SIG-M5 treated with dmso at 0.1 percent for 504 hours (cell line): ENCODE measurements around the gene PRAMEF9.
"Not testable (repeated sequence)": the region's sequence is repeated elsewhere in the genome, so short reads cannot be mapped to it uniquely, and the experiment has no call there.

Source experiments
- DNase-seq: peaks from one replicate; lab custom pipeline; 2025; ENCODE audit not compliant: unreplicated experiment; lab: John Stamatoyannopoulos, UW

The PRAMEF9 gene

GRCh38 chr1:13171548-13171947 lies at the start of gene PRAMEF9:
Gene PRAMEF9, plus strand, starts transcription at chr1:13171848. Its CDS starts 3,433 bp downstream, at chr1:13175281.
- DNase-seq, result not testable (repeated sequence)

- DNase-seq, result not testable (repeated sequence)
Measured at GRCh38 chr1:13155909-13156308, 15.7 kb upstream of the PRAMEF9 start, which contains the start of gene PRAMEF26. Gene PRAMEF26, minus strand, starts transcription at chr1:13156009. Its CDS starts 2,914 bp downstream, at chr1:13153095.

- DNase-seq, result not testable (repeated sequence)
Measured at GRCh38 chr1:13165531-13165930, 6.1 kb upstream of the PRAMEF9 start, which contains the start of gene HNRNPCL4. Gene HNRNPCL4, minus strand, starts transcription at chr1:13165631. Its CDS starts 164 bp downstream, at chr1:13165467.

GRCh38 chr1:13201309-13201708 lies 29.7 kb downstream of the PRAMEF9 start, which contains the start of gene PRAMEF13:
Gene PRAMEF13, minus strand, starts transcription at chr1:13201409. Its CDS starts 1,820 bp downstream, at chr1:13199589.
- not testable (repeated sequence) for DNase-seq

GRCh38 chr1:13208712-13209111 lies 37.1 kb downstream of the PRAMEF9 start:
- not testable (repeated sequence) for DNase-seq

GRCh38 chr1:13216619-13217018 lies 45.0 kb downstream of the PRAMEF9 start:
- DNase-seq, result not testable (repeated sequence)

- DNase-seq, result not testable (repeated sequence)
Measured at GRCh38 chr1:13219203-13219602, 47.6 kb downstream of the PRAMEF9 start.

- not testable (repeated sequence) for DNase-seq
Measured at GRCh38 chr1:13222788-13223187, 51.1 kb downstream of the PRAMEF9 start.

- no peak for DNase-seq
Measured at GRCh38 chr1:13224480-13225060, 52.9 kb downstream of the PRAMEF9 start.

- DNase-seq, result not testable (repeated sequence)
Measured at GRCh38 chr1:13225675-13226204, 54.1 kb downstream of the PRAMEF9 start, which contains the start of gene PRAMEF18. Gene PRAMEF18, minus strand, starts transcription at chr1:13226154. Its CDS starts 48 bp downstream, at chr1:13226106.

- DNase-seq, result not testable (repeated sequence)
Measured at GRCh38 chr1:13227271-13228055, 55.8 kb downstream of the PRAMEF9 start.

- peak; percentile 38 for DNase-seq
Measured at GRCh38 chr1:13228343-13228781, 56.7 kb downstream of the PRAMEF9 start.
